ENCODE measurements around the gene CEMP1.

- TF ChIP-seq REST (IDR thresholded peaks at IDR 0.05; ENCODE audit: unreplicated experiment) (no peak), CTCF (conservative IDR thresholded peaks at IDR 0.05; ENCODE audit: low read depth in 2 of 2) (peak in 1 of 2 experiments; percentile 18; a peak in 2 of 4 replicates), POLR2AphosphoS5 (IDR thresholded peaks at IDR 0.05; ENCODE audit: low read depth) (no peak), EZH2phosphoT487 (IDR thresholded peaks at IDR 0.05; ENCODE audit: unreplicated experiment) (no peak), JUNB (IDR thresholded peaks at IDR 0.05; ENCODE audit: unreplicated experiment) (no peak)
Measured at GRCh38 chr16:2500430-2500917, 30.7 kb downstream of the CEMP1 start.

Data from GM23338 (cell line).